Peyer's patch (tissue), 4 donors: Measurements from ENCODE around the gene FIGLA. TPM values are rescaled to one million over a fixed set of nuclear protein-coding genes. Genes with fewer than 3 reads are reported as not detected.

Source experiments
- DNase-seq, 3 donors: peaks; one replicate each; pipeline ENCODE4 v3.0.0-alpha.2; 2017 to 2019
- H3K27ac ChIP-seq, 4 donors: fragments of 200-600 bp; sonication (generic); one replicate each; pipeline ENCODE4 v1.5.1; 2016 to 2019
- H3K27me3 ChIP-seq, 2 donors: fragments of 200-600 bp; sonication (generic); one replicate each; pipeline ENCODE4 v1.5.1; 2019
- H3K36me3 ChIP-seq, 3 donors: fragments of 200-600 bp; sonication (generic); one replicate each; pipeline ENCODE4 v1.5.1; 2016 to 2019
- H3K4me1 ChIP-seq, 4 donors: fragments of 200-600 bp; sonication (generic); one replicate each; pipeline ENCODE4 v1.5.1; 2016 to 2019
- H3K4me3 ChIP-seq, 4 donors: fragments of 200-600 bp; sonication (generic); 1 replicate in 3 of 4; 2 replicates in 1 of 4; pipeline ENCODE4 v1.5.1; 2016 to 2019; ENCODE audit warnings: mild to moderate bottlenecking in 1 of 4
- H3K9me3 ChIP-seq, 4 donors: fragments of 200-600 bp; sonication (generic); one replicate each; pipeline ENCODE4 v1.5.1; 2016 to 2019; ENCODE audit warnings: mild to moderate bottlenecking in 1 of 4
- CTCF ChIP-seq, 6 experiments: fragments of 450-650 bp in 4 of 6; fragments of 200-600 bp in 2 of 6; sonication (generic) in 1 of 6; IDR thresholded peaks; one replicate each; pipeline ENCODE4 v1.5.1; 2017 to 2019; ENCODE audit warnings: antibody characterized with exemption in 6 of 6, mild to moderate bottlenecking in 3 of 6, moderate library complexity in 1 of 6
- POLR2A ChIP-seq, 2 donors: fragments of 450-650 bp; IDR thresholded peaks; one replicate each; pipeline ENCODE4 v1.5.1; 2017; ENCODE audit warnings: antibody characterized with exemption in 2 of 2, mild to moderate bottlenecking in 2 of 2, moderate library complexity in 2 of 2
- small RNA-seq, 2 donors: library from RNA; depleted of rRNA; stranded (forward); fragments of <200 nt; gene quantifications; one replicate each; pipeline ENCODE3, GENCODE V24; 2016
- total RNA-seq, 4 donors: library from RNA; depleted of rRNA; stranded (reverse); fragments of >200 nt; gene quantifications; one replicate each; pipeline ENCODE4 v1.1.0, GENCODE V29; 2016

FIGLA gene
- total RNA-seq, 4 donors from 2014 or later, result not detected

DNA sequence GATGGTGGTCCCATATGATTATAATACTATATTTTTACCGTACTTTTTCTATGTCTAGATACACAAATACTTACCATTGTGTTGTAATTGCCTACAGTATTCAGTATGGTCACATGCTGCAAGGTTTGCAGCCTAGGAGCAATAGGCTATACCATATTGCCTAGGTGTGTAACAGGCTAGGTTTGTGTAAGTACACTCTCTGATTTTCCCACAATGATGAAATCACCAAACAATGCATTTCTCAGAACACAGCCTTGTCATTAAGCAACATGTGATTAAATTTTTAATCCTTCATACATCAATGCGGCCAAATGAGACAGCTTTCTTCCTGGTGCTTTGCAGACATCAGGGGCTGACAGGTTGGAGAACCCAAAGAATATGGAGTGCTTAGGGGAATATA, 59.7 kb downstream of the FIGLA start:
- TF ChIP-seq POLR2A (IDR thresholded peaks at IDR 0.05) (no peak), CTCF (IDR thresholded peaks at IDR 0.05) (no peak)
- Histone ChIP-seq H3K27me3 (no peaks in the 10 kb centered on the region), H3K4me3 (no peak overlapping the region), H3K27ac (no peak overlapping the region), H3K4me1 (no peaks in the 10 kb centered on the region), H3K9me3 (no peaks in the 10 kb centered on the region), H3K36me3 (no peaks in the 10 kb centered on the region)
- no peak for DNase-seq

DNA sequence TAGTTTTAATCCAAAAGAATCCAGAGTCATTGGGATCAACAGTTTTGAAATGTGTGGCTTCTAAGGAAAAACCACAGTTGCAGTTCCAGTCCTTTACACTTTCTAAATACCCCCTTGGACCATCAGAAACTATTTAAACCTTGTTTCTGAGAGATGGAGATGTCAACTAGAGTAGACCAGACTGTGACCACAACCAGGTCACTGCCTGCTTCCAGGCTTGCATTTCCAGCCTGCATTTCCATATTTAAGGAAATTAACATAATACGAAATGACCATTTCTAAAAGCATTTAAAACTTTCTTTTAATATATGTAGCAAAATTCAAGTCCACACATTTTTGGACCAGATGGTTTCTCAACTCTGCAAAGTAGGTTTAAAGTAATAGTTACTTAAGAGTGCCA, 60.8 kb downstream of the FIGLA start:
- Histone ChIP-seq H3K4me1 (no peaks in the 10 kb centered on the region), H3K36me3 (no peaks in the 10 kb centered on the region), H3K4me3 (no peak overlapping the region), H3K9me3 (no peaks in the 10 kb centered on the region), H3K27ac (no peak overlapping the region), H3K27me3 (no peaks in the 10 kb centered on the region)
- no peak for DNase-seq
- TF ChIP-seq POLR2A (IDR thresholded peaks at IDR 0.05), result no peak
- TF ChIP-seq CTCF (IDR thresholded peaks at IDR 0.05), result no peak

DNA sequence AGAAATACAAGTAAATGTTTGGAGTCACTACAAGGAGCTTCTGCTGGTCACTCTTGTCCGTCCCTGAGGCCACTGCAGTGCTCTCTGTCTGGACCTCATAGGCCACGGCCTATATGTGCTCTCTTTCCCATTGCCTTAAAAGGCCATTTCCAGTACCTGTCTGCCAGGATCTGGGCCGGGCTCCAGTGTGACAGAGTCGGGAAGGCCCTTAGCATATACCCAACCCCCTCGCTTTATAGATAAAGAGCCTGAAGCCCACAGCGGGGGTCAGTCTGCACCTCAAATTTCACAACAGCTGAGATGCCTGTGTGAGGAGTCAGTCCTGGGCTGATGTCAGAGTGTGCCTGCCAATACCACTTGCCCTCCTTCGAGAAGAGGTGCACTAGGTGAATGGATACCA, 62.3 kb downstream of the FIGLA start:
- H3K36me3 ChIP-seq, result no peaks in the 10 kb centered on the region
- no peaks in the 10 kb centered on the region for H3K27me3 ChIP-seq
- H3K4me3 ChIP-seq, result no peak overlapping the region
- H3K27ac ChIP-seq, result no peak overlapping the region
- H3K9me3 ChIP-seq, result no peaks in the 10 kb centered on the region
- no peaks in the 10 kb centered on the region for H3K4me1 ChIP-seq
- DNase-seq, result no peak
- TF ChIP-seq POLR2A (IDR thresholded peaks at IDR 0.05) (no peak), CTCF (IDR thresholded peaks at IDR 0.05) (no peak)

Small RNAs within 50 kb of the gene (small RNA-seq; reads per million reads assigned to genes)
- 0 reads per million in 2 donors for gene HMGN2P21

Other genes with a start within 250 kb of the FIGLA start
- 10 to 100 TPM in 3 of 4 donors, 1 to 10 TPM in 1; 2.5 to 51.6 (median 37.9) TPM for gene TGFA, start 236.8 kb downstream of the FIGLA start, total RNA-seq
- gene ADD2, start 22.4 kb downstream of the FIGLA start, total RNA-seq, result 10 to 100 TPM in 1 of 4 donors, 1 to 10 TPM in 1, under 1 TPM in 1, not detected in 1; 0.28 to 14.0 (median 1.7) TPM
- gene CLEC4F, start 30.0 kb upstream of the FIGLA start, total RNA-seq, result 10 to 100 TPM in 1 of 4 donors, under 1 TPM in 1, not detected in 2; 0.67 to 32.2 TPM
- not detected for gene CD207, start 45.2 kb upstream of the FIGLA start, total RNA-seq
- gene VAX2, start 109.9 kb upstream of the FIGLA start, total RNA-seq, result not detected
- gene ATP6V1B1, start 145.3 kb upstream of the FIGLA start, total RNA-seq, result 1 to 10 TPM in 2 of 4 donors, not detected in 2; 1.3 to 5.8 TPM
- 1 to 10 TPM in 1 of 4 donors, not detected in 3; 3.5 TPM for gene ANKRD53, start 188.0 kb upstream of the FIGLA start, total RNA-seq
- 10 to 100 TPM; 13.2 to 35.1 (median 30.3) TPM for gene TEX261, start 204.2 kb upstream of the FIGLA start, total RNA-seq